Activated CD4-positive, CD25-positive, alpha-beta regulatory T cell treated with anti-CD3 and anti-CD28 coated beads, Interleukin-2, amount 50 U/mL, for 72 hours (primary cell): ENCODE measurements around the gene CCNDBP1.
"Not testable (repeated sequence)": the region's sequence is repeated elsewhere in the genome, so short reads cannot be mapped to it uniquely, and the experiment has no call there.

Experiments used
- DNase-seq: peaks from one replicate; pipeline ENCODE4 v3.0.0; 2021

The CCNDBP1 gene

GRCh38 chr15:43218908-43219706 is 33.9 kb downstream of the CCNDBP1 start:
- DNase-seq: no peak

GRCh38 chr15:43219929-43220928 is 35.0 kb downstream of the CCNDBP1 start:
- no peak for DNase-seq

GRCh38 chr15:43220991-43221403 is 35.8 kb downstream of the CCNDBP1 start, which contains the start of gene EPB42:
Gene EPB42 (minus strand): TSS chr15:43221018. CDS start chr15:43220825, 193 bp downstream.
- no peak for DNase-seq

GRCh38 chr15:43221422-43221821 is 36.2 kb downstream of the CCNDBP1 start:
- no peak for DNase-seq

- no peak for DNase-seq
Measured at GRCh38 chr15:43225201-43225949, 40.2 kb downstream of the CCNDBP1 start.

GRCh38 chr15:43225950-43226255 is 40.7 kb downstream of the CCNDBP1 start:
- DNase-seq: not testable (repeated sequence)

- no peak for DNase-seq
Measured at GRCh38 chr15:43226436-43227305, 41.5 kb downstream of the CCNDBP1 start.

- no peak for DNase-seq
Measured at GRCh38 chr15:43229977-43230376, 44.8 kb downstream of the CCNDBP1 start.

- DNase-seq: no peak
Measured at GRCh38 chr15:43230640-43231115, 45.5 kb downstream of the CCNDBP1 start.

- DNase-seq: no peak
Measured at GRCh38 chr15:43232289-43232874, 47.2 kb downstream of the CCNDBP1 start.

GRCh38 chr15:43235536-43235935 is 50.3 kb downstream of the CCNDBP1 start:
- DNase-seq: no peak

- no peak for DNase-seq
Measured at GRCh38 chr15:43237842-43238470, 52.8 kb downstream of the CCNDBP1 start.

- no peak for DNase-seq
Measured at GRCh38 chr15:43238671-43239131, 53.5 kb downstream of the CCNDBP1 start.

GRCh38 chr15:43239732-43240491 is 54.7 kb downstream of the CCNDBP1 start:
- DNase-seq: no peak

GRCh38 chr15:43241100-43241499 is 55.9 kb downstream of the CCNDBP1 start:
- DNase-seq: no peak

GRCh38 chr15:43242616-43243015 is 57.4 kb downstream of the CCNDBP1 start:
- no peak for DNase-seq

- no peak for DNase-seq
Measured at GRCh38 chr15:43243020-43243645, 57.9 kb downstream of the CCNDBP1 start.

GRCh38 chr15:43244092-43244491 is 58.9 kb downstream of the CCNDBP1 start:
- no peak for DNase-seq

- no peak for DNase-seq
Measured at GRCh38 chr15:43246261-43246774, 61.1 kb downstream of the CCNDBP1 start.
